NB4 (cell line): ENCODE data around the gene GOLM1.

Source experiments
- DNase-seq: peaks from one replicate; pipeline ENCODE4 v3.0.0; 2010; ENCODE audit warnings: low read depth
- H3K4me3 ChIP-seq: one replicate; pipeline ENCODE4 v1.5.1; 2011; ENCODE audit warnings: mild to moderate bottlenecking, low read depth, low read length, moderate library complexity
- CTCF ChIP-seq: IDR thresholded peaks from one replicate; pipeline ENCODE4 v1.5.1; 2012; ENCODE audit warnings: low read depth, low read length
- MYC ChIP-seq: IDR thresholded peaks from 2 replicates; pipeline ENCODE4 v1.6.1; 2011; ENCODE audit warnings: low read depth, low read length
- POLR2A ChIP-seq: IDR thresholded peaks from 2 replicates; pipeline ENCODE4 v1.6.1; 2011; ENCODE audit warnings: mild to moderate bottlenecking; ENCODE audit not compliant: insufficient read length; ENCODE audit errors: extremely low read depth
- TF ChIP-seq, protein P1 (sequence below): IDR thresholded peaks from 2 replicates; pipeline ENCODE4 v1.6.1; 2011; ENCODE audit warnings: low read depth, low read length

GOLM1 gene

GRCh38 chr9:86009133-86009532 lies 90.2 kb downstream of the GOLM1 start:
- TF ChIP-seq, protein P1, sequence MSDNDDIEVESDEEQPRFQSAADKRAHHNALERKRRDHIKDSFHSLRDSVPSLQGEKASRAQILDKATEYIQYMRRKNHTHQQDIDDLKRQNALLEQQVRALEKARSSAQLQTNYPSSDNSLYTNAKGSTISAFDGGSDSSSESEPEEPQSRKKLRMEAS = no peak
- TF ChIP-seq POLR2A = no peak
- TF ChIP-seq MYC = no peak
- TF ChIP-seq CTCF = no peak
- H3K4me3 ChIP-seq = no peak overlapping the region
- no peak for DNase-seq

GRCh38 chr9:86005253-86005775 lies 94.0 kb downstream of the GOLM1 start:
- TF ChIP-seq MYC (no peak), POLR2A (no peak), CTCF (no peak)
- TF ChIP-seq, protein P1 = no peak
- H3K4me3 ChIP-seq = no peak overlapping the region
- no peak for DNase-seq

DNA sequence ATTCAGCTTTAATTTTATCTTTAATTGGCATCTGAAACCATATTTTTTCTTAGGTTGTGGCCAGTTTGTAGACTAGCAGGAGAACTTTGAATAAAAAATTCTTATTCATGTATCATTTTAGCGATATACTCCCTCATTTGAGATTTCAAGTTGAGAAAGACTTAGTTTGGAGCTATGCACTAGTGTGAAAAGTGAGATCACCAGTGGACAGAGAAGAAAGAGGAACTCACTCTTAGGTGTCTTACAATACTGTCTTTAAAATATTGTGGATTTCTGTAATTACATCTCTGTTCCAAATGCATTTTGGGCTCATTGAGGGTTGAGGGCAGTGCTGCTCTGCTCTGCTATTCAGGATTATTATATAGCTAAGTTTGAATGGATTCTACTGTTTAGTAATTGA lies 103.8 kb downstream of the GOLM1 start:
- H3K4me3 ChIP-seq = no peak overlapping the region
- no peak for TF ChIP-seq MYC
- TF ChIP-seq CTCF = no peak
- TF ChIP-seq, protein P1 = no peak
- TF ChIP-seq POLR2A = no peak
- DNase-seq = peak; percentile 9

DNA sequence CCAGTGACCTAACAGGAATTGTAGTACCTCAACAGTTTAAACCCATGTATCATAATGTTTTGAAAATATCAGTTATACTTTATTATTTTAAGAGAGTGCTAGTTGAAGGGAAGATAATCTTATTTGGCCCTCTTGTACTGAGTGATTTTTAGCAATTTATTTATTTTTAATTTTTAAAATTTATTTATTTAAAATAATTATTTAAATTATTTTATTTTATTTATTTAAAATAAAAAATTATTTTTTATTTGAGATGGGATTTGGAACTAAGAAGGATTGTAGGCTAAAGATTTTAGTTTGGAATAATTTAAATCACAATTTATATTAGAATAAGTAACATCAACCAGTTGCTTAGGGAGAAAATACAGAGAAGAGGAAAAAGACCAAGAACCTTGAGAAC lies 104.3 kb downstream of the GOLM1 start:
- TF ChIP-seq MYC = no peak
- TF ChIP-seq CTCF = no peak
- TF ChIP-seq, protein P1 = no peak
- TF ChIP-seq POLR2A = no peak
- no peak for DNase-seq
- H3K4me3 ChIP-seq = no peak overlapping the region

DNA sequence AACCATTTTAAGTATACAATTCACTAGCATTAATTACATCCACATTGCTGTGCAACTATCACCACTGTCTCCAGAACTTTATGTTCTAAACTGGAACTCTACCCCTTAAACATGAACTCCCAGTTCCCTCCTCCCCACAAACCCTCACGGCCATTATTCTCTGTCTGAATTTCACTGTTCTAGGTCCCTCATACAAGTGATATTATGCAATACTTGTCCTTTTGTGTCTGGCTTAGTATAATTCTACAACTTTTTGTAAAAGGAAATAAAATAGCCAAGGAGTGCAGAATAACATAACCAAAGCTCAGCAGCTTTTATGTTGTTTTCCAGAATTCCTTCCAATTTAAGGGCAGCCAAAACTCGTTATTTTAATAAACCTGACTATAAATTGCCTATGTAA lies 105.2 kb downstream of the GOLM1 start:
- TF ChIP-seq MYC (no peak), CTCF (no peak)
- TF ChIP-seq, protein P1 = no peak
- DNase-seq = peak; percentile 4
- no peak overlapping the region for H3K4me3 ChIP-seq

- no peak for DNase-seq
- H3K4me3 ChIP-seq = no peak overlapping the region
- TF ChIP-seq CTCF (no peak), POLR2A (no peak), MYC (no peak)
- TF ChIP-seq, protein P1 = no peak
These were observed 112.1 kb downstream of the GOLM1 start for GRCh38 chr9:85987236-85987635.
